22Rv1 (cell line): Measurements from ENCODE around the gene DENND1A.

Experiments
- H3K27ac ChIP-seq: fragments of 450-650 bp; 2 replicates; pipeline ENCODE4 v1.5.1; 2017
- ZFX ChIP-seq: fragments of 450-650 bp; IDR thresholded peaks from 2 replicates; pipeline ENCODE4 v1.6.1; 2017; ENCODE audit warnings: antibody characterized with exemption, borderline replicate concordance
- TF ChIP-seq, protein P1 (sequence below): fragments of 450-650 bp; IDR thresholded peaks from 2 replicates; pipeline ENCODE4 v1.5.1; 2017; ENCODE audit warnings: mild to moderate bottlenecking

Gene DENND1A

DNA sequence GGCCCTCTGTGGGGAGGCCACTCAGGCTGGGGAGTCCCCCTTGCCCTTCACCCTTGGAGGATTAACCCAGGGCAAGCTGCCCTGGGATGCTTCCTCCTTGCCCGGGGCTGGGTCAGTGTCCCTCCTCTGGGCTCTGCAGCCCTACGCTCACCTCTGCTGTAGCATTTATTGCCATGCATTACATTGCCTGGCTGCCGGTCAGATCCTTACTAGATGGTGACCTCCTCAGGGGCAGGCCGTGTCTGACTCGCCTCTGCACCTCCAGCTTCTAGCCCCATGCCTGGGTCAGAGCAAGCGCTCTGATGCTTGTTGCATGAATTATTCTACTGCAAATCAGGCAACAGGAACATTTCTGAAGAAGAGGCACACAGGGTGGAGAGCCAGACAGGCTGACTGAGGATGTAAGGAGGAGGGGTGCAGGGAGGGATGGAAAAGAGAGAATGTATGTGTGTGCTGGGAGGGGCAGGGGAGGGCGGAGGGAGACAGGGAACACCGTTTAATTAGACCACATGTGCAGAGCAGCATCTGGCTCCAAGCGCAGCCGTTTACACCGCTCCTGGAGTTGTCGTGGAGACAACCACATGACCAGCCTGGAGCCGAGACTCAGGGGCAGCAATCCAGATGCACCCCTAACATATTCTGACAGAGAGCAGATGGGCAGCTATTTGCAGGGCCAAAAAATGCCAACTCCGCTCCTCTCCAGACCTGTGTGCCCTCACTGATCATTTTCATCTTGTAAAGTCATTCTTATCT lies 456.9 kb downstream of the DENND1A start:
- no peak overlapping the region for H3K27ac ChIP-seq
- TF ChIP-seq, protein P1, sequence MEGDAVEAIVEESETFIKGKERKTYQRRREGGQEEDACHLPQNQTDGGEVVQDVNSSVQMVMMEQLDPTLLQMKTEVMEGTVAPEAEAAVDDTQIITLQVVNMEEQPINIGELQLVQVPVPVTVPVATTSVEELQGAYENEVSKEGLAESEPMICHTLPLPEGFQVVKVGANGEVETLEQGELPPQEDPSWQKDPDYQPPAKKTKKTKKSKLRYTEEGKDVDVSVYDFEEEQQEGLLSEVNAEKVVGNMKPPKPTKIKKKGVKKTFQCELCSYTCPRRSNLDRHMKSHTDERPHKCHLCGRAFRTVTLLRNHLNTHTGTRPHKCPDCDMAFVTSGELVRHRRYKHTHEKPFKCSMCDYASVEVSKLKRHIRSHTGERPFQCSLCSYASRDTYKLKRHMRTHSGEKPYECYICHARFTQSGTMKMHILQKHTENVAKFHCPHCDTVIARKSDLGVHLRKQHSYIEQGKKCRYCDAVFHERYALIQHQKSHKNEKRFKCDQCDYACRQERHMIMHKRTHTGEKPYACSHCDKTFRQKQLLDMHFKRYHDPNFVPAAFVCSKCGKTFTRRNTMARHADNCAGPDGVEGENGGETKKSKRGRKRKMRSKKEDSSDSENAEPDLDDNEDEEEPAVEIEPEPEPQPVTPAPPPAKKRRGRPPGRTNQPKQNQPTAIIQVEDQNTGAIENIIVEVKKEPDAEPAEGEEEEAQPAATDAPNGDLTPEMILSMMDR = no peak
- TF ChIP-seq ZFX = no peak

DNA sequence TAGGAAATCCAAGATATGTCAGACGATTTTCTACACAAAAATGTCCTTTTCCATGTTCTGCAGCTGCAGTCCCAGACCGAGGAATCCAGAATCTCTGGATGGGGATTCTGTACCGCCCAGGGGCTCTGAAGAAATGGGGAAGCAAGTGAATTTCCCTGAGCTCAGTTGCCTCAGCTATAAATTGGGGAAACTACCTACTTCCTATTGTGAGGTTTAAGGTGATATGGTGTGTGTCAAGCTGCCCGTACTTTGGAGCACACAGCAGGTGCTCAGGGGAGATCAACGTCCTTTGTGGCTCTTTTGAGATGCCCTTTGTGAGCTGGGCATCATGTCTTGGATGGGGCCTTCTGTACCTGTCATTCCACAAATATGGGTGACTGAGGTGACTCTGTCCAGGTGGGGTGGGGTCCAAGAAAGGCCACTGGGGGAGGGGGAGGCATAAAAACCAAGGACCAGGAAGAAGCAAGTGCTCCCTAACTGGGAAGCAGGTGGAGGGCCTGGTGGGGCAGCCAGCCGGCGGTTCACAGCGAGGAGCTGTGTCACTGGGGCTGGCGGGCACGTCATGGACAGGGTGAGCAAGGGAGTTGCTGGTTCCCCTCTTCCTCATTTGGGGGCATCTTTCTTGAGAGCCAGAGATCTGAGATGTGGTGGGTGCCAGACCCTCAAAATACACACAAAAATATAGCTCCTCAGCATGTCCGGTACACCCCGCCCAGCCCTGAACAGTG lies 457.9 kb downstream of the DENND1A start:
- no peak overlapping the region for H3K27ac ChIP-seq
- TF ChIP-seq ZFX = no peak
- TF ChIP-seq, protein P1 = no peak

GRCh38 chr9:123470991-123471770 lies 458.7 kb downstream of the DENND1A start:
- H3K27ac ChIP-seq = no peak overlapping the region
- TF ChIP-seq ZFX = no peak
- TF ChIP-seq, protein P1 = no peak

- TF ChIP-seq, protein P1 = no peak
- TF ChIP-seq ZFX = no peak
- no peak overlapping the region for H3K27ac ChIP-seq
These were observed 459.7 kb downstream of the DENND1A start for GRCh38 chr9:123470121-123470782.

- no peak for TF ChIP-seq ZFX
- TF ChIP-seq, protein P1 = no peak
- no peak overlapping the region for H3K27ac ChIP-seq
These were observed 460.6 kb downstream of the DENND1A start for GRCh38 chr9:123469282-123469681.

DNA sequence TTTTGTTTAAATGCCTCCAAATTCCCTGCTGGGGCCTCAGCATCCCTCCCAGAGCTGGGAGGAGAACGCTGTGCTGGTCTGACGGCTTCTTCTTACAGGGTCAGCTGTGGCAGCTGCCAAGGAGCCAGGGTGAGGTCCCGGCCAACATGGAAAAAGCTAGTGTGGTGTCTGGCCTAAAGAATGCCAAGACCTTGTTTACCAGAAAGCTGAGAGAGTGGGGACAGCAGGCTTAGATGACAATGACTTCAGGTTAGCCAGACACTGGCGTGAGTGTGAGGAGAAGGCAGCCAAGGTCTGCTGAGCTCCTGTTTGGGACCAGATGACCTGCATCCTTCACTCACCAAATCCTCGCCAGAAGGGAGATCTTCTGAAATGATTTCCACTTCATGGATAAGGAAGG lies 461.4 kb downstream of the DENND1A start:
- no peak for TF ChIP-seq ZFX
- TF ChIP-seq, protein P1 = no peak
- H3K27ac ChIP-seq = no peak overlapping the region
